ENCODE measurements around the gene MYMX. TPM values are rescaled to one million over a fixed set of nuclear protein-coding genes. Genes with fewer than 3 reads are reported as not detected.

The MYMX gene
- total and polyA plus RNA-seq, 2 of the 13 experiments (the other 11 are each of a cell fraction or from before 2014, with no cell fraction given) = not detected

DNA sequence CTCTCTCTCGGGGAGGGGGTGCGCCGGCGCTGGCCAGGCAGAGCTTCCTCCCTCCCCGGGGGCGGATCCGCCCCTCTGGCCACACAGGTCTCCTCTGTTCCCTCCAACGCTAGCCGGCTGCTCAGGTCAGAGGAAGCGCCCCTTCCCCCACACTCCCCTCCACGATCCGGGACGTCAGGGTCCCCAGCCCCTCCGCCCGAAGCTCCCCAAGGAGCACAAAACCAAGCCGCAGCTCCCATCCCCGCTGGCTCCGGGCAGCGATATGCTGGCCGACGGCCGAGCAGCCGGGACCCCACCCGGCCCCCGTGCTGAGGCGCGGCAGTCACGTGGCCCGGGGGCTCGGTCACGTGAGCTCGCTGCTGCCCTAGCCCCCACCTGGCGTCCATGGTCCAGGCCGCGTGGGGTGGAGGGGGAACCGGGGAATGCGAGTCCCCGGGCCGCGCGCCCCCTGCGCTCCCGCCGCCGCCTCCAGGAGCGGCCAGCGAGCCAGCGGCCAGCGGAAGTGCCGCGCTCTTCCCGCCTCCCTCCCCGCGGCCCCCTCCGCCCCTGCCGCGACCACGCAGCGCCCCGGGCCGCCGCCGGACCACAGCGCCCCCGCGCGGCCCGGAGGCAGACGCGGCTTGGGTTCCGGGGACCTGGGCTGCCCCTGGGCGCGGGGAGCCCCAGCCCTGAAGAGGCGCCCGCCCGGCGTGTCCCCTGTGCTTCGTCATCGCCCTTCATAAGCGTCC lies 40.5 kb downstream of the MYMX start, which contains the start of gene SLC35B2 (continued):
- TF ChIP-seq JUN (CRISPR knock-in tag; IDR thresholded peaks at IDR 0.05) (peak; percentile 16; the same call in 1 of the 2 replicates), NR2F1 (CRISPR knock-in tag; IDR thresholded peaks at IDR 0.05) (peak in 1 of 2 experiments; percentile 32; a peak in 1 of 4 replicates), GFI1 (CRISPR knock-in tag; IDR thresholded peaks at IDR 0.05; ENCODE audit: borderline replicate concordance) (peak; percentile 86), NR2F2 (IDR thresholded peaks at IDR 0.05; ENCODE audit: borderline replicate concordance, low read depth) (0 out of 2 replicates have a peak, but pooled peaks have one; percentile 46), ZFYVE20 (CRISPR knock-in tag; IDR thresholded peaks at IDR 0.05; ENCODE audit: borderline replicate concordance, low read depth) (no peak), ZNF496 (CRISPR knock-in tag; IDR thresholded peaks at IDR 0.05; ENCODE audit: insufficient replicate concordance) (no peak), ONECUT2 (CRISPR knock-in tag; IDR thresholded peaks at IDR 0.05) (no peak), HDAC6 (IDR thresholded peaks at IDR 0.05; ENCODE audit: low read depth, low read length) (no peak), ZNF570 (CRISPR knock-in tag; IDR thresholded peaks at IDR 0.05; ENCODE audit: borderline replicate concordance) (0 out of 2 replicates have a peak, but pooled peaks have one; percentile 29), XBP1 (CRISPR knock-in tag; IDR thresholded peaks at IDR 0.05) (no peak), ZNF207 (IDR thresholded peaks at IDR 0.05; ENCODE audit: borderline replicate concordance) (no peak), ZNF44 (CRISPR knock-in tag; IDR thresholded peaks at IDR 0.05) (no peak), ZNF672 (CRISPR knock-in tag; IDR thresholded peaks at IDR 0.05) (peak; percentile 92; the same call in 1 of the 2 replicates), ZNF577 (CRISPR knock-in tag; IDR thresholded peaks at IDR 0.05; ENCODE audit: borderline replicate concordance, low read depth) (no peak; the same call in 1 of the 2 replicates), ARNT (IDR thresholded peaks at IDR 0.05) (no peak)
- TF ChIP-seq, protein P1, sequence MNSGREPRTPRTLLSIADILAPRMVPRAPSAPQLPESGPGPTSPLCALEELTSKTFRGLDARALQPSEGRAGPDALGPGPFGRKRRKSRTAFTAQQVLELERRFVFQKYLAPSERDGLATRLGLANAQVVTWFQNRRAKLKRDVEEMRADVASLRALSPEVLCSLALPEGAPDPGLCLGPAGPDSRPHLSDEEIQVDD (CRISPR knock-in tag; IDR thresholded peaks at IDR 0.05; ENCODE audit: borderline replicate concordance) = no peak
- TF ChIP-seq, protein P2, sequence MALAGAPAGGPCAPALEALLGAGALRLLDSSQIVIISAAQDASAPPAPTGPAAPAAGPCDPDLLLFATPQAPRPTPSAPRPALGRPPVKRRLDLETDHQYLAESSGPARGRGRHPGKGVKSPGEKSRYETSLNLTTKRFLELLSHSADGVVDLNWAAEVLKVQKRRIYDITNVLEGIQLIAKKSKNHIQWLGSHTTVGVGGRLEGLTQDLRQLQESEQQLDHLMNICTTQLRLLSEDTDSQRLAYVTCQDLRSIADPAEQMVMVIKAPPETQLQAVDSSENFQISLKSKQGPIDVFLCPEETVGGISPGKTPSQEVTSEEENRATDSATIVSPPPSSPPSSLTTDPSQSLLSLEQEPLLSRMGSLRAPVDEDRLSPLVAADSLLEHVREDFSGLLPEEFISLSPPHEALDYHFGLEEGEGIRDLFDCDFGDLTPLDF (CRISPR knock-in tag; IDR thresholded peaks at IDR 0.05) = 0 out of 2 replicates have a peak, but pooled peaks have one; percentile 39
- TF ChIP-seq, protein P3, sequence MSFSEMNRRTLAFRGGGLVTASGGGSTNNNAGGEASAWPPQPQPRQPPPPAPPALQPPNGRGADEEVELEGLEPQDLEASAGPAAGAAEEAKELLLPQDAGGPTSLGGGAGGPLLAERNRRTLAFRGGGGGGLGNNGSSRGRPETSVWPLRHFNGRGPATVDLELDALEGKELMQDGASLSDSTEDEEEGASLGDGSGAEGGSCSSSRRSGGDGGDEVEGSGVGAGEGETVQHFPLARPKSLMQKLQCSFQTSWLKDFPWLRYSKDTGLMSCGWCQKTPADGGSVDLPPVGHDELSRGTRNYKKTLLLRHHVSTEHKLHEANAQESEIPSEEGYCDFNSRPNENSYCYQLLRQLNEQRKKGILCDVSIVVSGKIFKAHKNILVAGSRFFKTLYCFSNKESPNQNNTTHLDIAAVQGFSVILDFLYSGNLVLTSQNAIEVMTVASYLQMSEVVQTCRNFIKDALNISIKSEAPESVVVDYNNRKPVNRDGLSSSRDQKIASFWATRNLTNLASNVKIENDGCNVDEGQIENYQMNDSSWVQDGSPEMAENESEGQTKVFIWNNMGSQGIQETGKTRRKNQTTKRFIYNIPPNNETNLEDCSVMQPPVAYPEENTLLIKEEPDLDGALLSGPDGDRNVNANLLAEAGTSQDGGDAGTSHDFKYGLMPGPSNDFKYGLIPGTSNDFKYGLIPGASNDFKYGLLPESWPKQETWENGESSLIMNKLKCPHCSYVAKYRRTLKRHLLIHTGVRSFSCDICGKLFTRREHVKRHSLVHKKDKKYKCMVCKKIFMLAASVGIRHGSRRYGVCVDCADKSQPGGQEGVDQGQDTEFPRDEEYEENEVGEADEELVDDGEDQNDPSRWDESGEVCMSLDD (CRISPR knock-in tag; IDR thresholded peaks at IDR 0.05; ENCODE audit: borderline replicate concordance) = peak; percentile 94
- TF ChIP-seq, protein P4, sequence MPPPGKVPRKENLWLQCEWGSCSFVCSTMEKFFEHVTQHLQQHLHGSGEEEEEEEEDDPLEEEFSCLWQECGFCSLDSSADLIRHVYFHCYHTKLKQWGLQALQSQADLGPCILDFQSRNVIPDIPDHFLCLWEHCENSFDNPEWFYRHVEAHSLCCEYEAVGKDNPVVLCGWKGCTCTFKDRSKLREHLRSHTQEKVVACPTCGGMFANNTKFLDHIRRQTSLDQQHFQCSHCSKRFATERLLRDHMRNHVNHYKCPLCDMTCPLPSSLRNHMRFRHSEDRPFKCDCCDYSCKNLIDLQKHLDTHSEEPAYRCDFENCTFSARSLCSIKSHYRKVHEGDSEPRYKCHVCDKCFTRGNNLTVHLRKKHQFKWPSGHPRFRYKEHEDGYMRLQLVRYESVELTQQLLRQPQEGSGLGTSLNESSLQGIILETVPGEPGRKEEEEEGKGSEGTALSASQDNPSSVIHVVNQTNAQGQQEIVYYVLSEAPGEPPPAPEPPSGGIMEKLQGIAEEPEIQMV (CRISPR knock-in tag; IDR thresholded peaks at IDR 0.05; ENCODE audit: low read depth) = no peak; the same call in 1 of the 2 replicates
